ENCODE results near the gene CREBBP.

The CREBBP gene

GRCh38 chr16:3825103-3825502, 55.4 kb downstream of the CREBBP start:
- no peak overlapping the region for H3K4me3 ChIP-seq (ENCODE audit: low read depth, low read length)
- TF ChIP-seq CTCF (IDR thresholded peaks at IDR 0.05; ENCODE audit: low read depth, low read length, missing control alignments): no peak
- DNase-seq (ENCODE audit: low read depth): no peak

GRCh38 chr16:3824121-3824795, 56.3 kb downstream of the CREBBP start:
- no peak for TF ChIP-seq CTCF (IDR thresholded peaks at IDR 0.05; ENCODE audit: low read depth, low read length, missing control alignments)
- no peak for DNase-seq (ENCODE audit: low read depth)

GRCh38 chr16:3823427-3823826, 57.1 kb downstream of the CREBBP start:
- H3K4me3 ChIP-seq (ENCODE audit: low read depth, low read length): no peak overlapping the region
- TF ChIP-seq CTCF (IDR thresholded peaks at IDR 0.05; ENCODE audit: low read depth, low read length, missing control alignments): no peak
- DNase-seq (ENCODE audit: low read depth): no peak

More at GRCh38 chr16:3824121-3824795, 56.3 kb downstream of the CREBBP start:
- no peak overlapping the region for H3K4me3 ChIP-seq (ENCODE audit: low read depth, low read length)

- no peak overlapping the region for H3K4me3 ChIP-seq (ENCODE audit: low read depth, low read length)
- no peak for DNase-seq (ENCODE audit: low read depth)
- no peak for TF ChIP-seq CTCF (IDR thresholded peaks at IDR 0.05; ENCODE audit: low read depth, low read length, missing control alignments)
These were observed 58.0 kb downstream of the CREBBP start for GRCh38 chr16:3822366-3823045.

- DNase-seq (ENCODE audit: low read depth): no peak
- no peak for TF ChIP-seq CTCF (IDR thresholded peaks at IDR 0.05; ENCODE audit: low read depth, low read length, missing control alignments)
- H3K4me3 ChIP-seq (ENCODE audit: low read depth, low read length): no peak overlapping the region
These were observed 59.3 kb downstream of the CREBBP start for GRCh38 chr16:3821184-3821583.

GRCh38 chr16:3819746-3820724, 60.5 kb downstream of the CREBBP start:
- DNase-seq (ENCODE audit: low read depth): no peak
- TF ChIP-seq CTCF (IDR thresholded peaks at IDR 0.05; ENCODE audit: low read depth, low read length, missing control alignments): no peak
- no peak overlapping the region for H3K4me3 ChIP-seq (ENCODE audit: low read depth, low read length)
